Caco-2 (cell line): ENCODE measurements around the gene GSE1. TPM values are rescaled to one million over a fixed set of nuclear protein-coding genes. Genes with fewer than 3 reads are reported as not detected.

Experiments used
- BruUV-seq: library from RNA; stranded (reverse); fragments of 400-500 nt; replicated peaks from 2 replicates; lab custom pipeline; 2021; lab: Mats Ljungman, UMichigan
- CTCF ChIA-PET: fragments of 300-600 bp; sonication (Branson Sonifier 250); formaldehyde crosslinking; loops from one replicate; lab custom pipeline; 2022; ENCODE audit warnings: antibody characterized with exemption; lab: Charles Lee
- POLR2A ChIA-PET: fragments of 300-600 bp; sonication (Branson Sonifier 250); formaldehyde crosslinking; loops from one replicate; lab custom pipeline; 2022; ENCODE audit warnings: antibody characterized with exemption; lab: Charles Lee
- DNase-seq, 2 experiments: peaks; one replicate each; pipeline versions ENCODE4 v3.0.0 to v3.0.0-alpha.2; 2020 to 2022
- H3K27me3 ChIP-seq: replicated peaks from 2 replicates; pipeline ENCODE4 v1.6.0; 2011; ENCODE audit warnings: low read length; ENCODE audit not compliant: control insufficient read depth, insufficient read depth
- H3K36me3 ChIP-seq: 2 replicates; pipeline ENCODE4 v1.5.1; 2011; ENCODE audit warnings: low read length; ENCODE audit not compliant: control insufficient read depth, insufficient read depth
- H3K4me1 ChIP-seq: fragments of 250-450 bp; sonication (Bioruptor Pico); 2 replicates; pipeline ENCODE4 v1.5.1; 2020; ENCODE audit warnings: mild to moderate bottlenecking
- H3K4me3 ChIP-seq: 2 replicates; pipeline ENCODE4 v1.5.1; 2011; ENCODE audit warnings: low read depth, mild to moderate bottlenecking, control low read depth, low read length
- H3K9me3 ChIP-seq: fragments of 250-450 bp; sonication (Bioruptor Pico); 2 replicates; pipeline ENCODE4 v1.5.1; 2020; ENCODE audit warnings: mild to moderate bottlenecking, moderate library complexity
- H3K27ac Mint-ChIP-seq: one replicate; pipeline ENCODE4 v1.8.0; 2022; ENCODE audit warnings: mixed read lengths; ENCODE audit not compliant: unreplicated experiment
- H3K27me3 Mint-ChIP-seq: one replicate; pipeline ENCODE4 v1.8.0; 2022; ENCODE audit warnings: mixed read lengths; ENCODE audit not compliant: insufficient read depth, unreplicated experiment
- H3K36me3 Mint-ChIP-seq: one replicate; pipeline ENCODE4 v1.8.0; 2022; ENCODE audit warnings: mild to moderate bottlenecking, mixed read lengths; ENCODE audit not compliant: insufficient read depth, unreplicated experiment
- H3K4me1 Mint-ChIP-seq: one replicate; pipeline ENCODE4 v1.8.0; 2022; ENCODE audit warnings: low read depth, mixed read lengths; ENCODE audit not compliant: unreplicated experiment
- H3K4me3 Mint-ChIP-seq: one replicate; pipeline ENCODE4 v1.8.0; 2022; ENCODE audit warnings: mild to moderate bottlenecking, moderate library complexity, mixed read lengths; ENCODE audit not compliant: unreplicated experiment
- H3K9me3 Mint-ChIP-seq: one replicate; pipeline ENCODE4 v1.8.0; 2022; ENCODE audit warnings: mixed read lengths; ENCODE audit not compliant: unreplicated experiment
- intact Hi-C: fragments of 100-400 bp; cut with micrococcal nuclease; formaldehyde crosslinking; loops from one replicate; pipeline ENCODE4 v1.10.0; 2022; ENCODE audit not compliant: unreplicated experiment
- total RNA-seq: library from RNA; stranded (reverse); gene quantifications from 2 replicates; pipeline ENCODE4 v1.2.3, GENCODE V29; 2022
- TF ChIP-seq, protein P1 (sequence below), 2 experiments: fragments of 200-600 bp in 1 of 2; IDR thresholded peaks; 1 replicate in 1 of 2; 2 replicates in 1 of 2; pipeline versions ENCODE4 v1.5.1 to v1.8.0; 2011 to 2022; ENCODE audit warnings: antibody characterized with exemption in 1 of 2, control low read depth in 1 of 2, inconsistent platforms in 1 of 2, low read depth in 1 of 2, low read length in 1 of 2, mild to moderate bottlenecking in 1 of 2, moderate library complexity in 1 of 2; ENCODE audit not compliant: insufficient read depth in 1 of 2, severe bottlenecking in 1 of 2, unreplicated experiment in 1 of 2

GSE1 gene
- total RNA-seq, 1 experiment from 2014 or later: 142 TPM

DNA sequence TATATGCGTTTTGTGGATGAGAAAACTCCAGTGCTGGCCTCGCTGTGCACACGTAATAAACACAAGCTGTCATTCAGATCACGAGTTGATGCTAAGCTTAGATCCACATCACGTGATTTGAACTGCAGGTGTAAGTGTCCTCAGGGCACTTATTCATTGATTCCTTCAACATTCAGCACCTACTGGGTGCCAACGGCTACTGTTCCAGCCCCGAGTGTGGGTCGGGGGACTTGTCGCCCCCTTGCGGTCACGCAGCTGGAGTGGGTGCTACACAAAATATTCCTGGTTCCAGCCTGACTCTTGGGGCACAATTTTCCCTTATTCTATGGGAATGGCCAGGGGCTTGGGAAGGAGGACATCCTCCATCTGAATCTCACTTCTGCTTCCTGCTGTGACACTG is 105.6 kb downstream of the GSE1 start:
- BruUV-seq: no TSS peak
- TF ChIP-seq, protein P1, sequence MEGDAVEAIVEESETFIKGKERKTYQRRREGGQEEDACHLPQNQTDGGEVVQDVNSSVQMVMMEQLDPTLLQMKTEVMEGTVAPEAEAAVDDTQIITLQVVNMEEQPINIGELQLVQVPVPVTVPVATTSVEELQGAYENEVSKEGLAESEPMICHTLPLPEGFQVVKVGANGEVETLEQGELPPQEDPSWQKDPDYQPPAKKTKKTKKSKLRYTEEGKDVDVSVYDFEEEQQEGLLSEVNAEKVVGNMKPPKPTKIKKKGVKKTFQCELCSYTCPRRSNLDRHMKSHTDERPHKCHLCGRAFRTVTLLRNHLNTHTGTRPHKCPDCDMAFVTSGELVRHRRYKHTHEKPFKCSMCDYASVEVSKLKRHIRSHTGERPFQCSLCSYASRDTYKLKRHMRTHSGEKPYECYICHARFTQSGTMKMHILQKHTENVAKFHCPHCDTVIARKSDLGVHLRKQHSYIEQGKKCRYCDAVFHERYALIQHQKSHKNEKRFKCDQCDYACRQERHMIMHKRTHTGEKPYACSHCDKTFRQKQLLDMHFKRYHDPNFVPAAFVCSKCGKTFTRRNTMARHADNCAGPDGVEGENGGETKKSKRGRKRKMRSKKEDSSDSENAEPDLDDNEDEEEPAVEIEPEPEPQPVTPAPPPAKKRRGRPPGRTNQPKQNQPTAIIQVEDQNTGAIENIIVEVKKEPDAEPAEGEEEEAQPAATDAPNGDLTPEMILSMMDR (IDR thresholded peaks at IDR 0.05; ENCODE audit: insufficient read depth in 1 of 2, low read depth in 1 of 2, low read length in 1 of 2, severe bottlenecking in 1 of 2, unreplicated experiment in 1 of 2): peak; percentile 55 to 86
- Mint-ChIP-seq H3K36me3 (no peaks in the 10 kb centered on the region), H3K9me3 (no peaks in the 10 kb centered on the region), H3K4me1 (no peaks in the 10 kb centered on the region), H3K4me3 (no peak overlapping the region), H3K27ac (no peak overlapping the region), H3K27me3 (no peaks in the 10 kb centered on the region)
- no peaks in the 10 kb centered on the region for H3K9me3 ChIP-seq
- ChIA-PET CTCF (interaction anchor here (0.6 to 2.4 kb wide), 6 partner anchors 10 to 44 kb away, joined by 3 to 36 read pairs (median 4); partner anchors contain the start of gene GINS2), POLR2A (no interaction called here)
- H3K4me3 ChIP-seq: no peak overlapping the region
- intact Hi-C loops: loop anchor here (1.0 kb wide), 3 partner anchors 32 to 59 kb away; no protein-coding TSS in a partner anchor
- no peaks in the 10 kb centered on the region for H3K36me3 ChIP-seq
- DNase-seq: peak in 1 of 2 experiments; percentile 78
- H3K27me3 ChIP-seq: no peaks in the 10 kb centered on the region
- H3K4me1 ChIP-seq: no peaks in the 10 kb centered on the region

- Mint-ChIP-seq H3K36me3 (no peaks in the 10 kb centered on the region), H3K27me3 (no peaks in the 10 kb centered on the region), H3K4me1 (peaks cover 7% of the 10 kb centered on the region), H3K9me3 (no peaks in the 10 kb centered on the region), H3K4me3 (no peak overlapping the region), H3K27ac (no peak overlapping the region)
- Histone ChIP-seq H3K4me1 (peaks cover 9% of the 10 kb centered on the region), H3K4me3 (no peak overlapping the region), H3K36me3 (no peaks in the 10 kb centered on the region), H3K9me3 (no peaks in the 10 kb centered on the region; the same call in 1 of the 2 replicates), H3K27me3 (no peaks in the 10 kb centered on the region)
- BruUV-seq: no TSS peak
- CTCF ChIA-PET: interaction anchor here (0.6 to 2.4 kb wide), 7 partner anchors 17 to 297 kb away, joined by 3 to 36 read pairs (median 4); partner anchors contain the start of gene GINS2
- POLR2A ChIA-PET: no interaction called here
- DNase-seq: no peak
- intact Hi-C loops: no loop called here
- TF ChIP-seq, protein P1 (IDR thresholded peaks at IDR 0.05; ENCODE audit: insufficient read depth in 1 of 2, low read depth in 1 of 2, low read length in 1 of 2, severe bottlenecking in 1 of 2, unreplicated experiment in 1 of 2): no peak
Measured at GRCh38 chr16:85719605-85720301, 106.6 kb downstream of the GSE1 start.

GRCh38 chr16:85720302-85720637 is 107.1 kb downstream of the GSE1 start:
- H3K4me3 Mint-ChIP-seq: no peak overlapping the region
- ChIA-PET CTCF (interaction anchor here (0.6 to 0.8 kb wide), 5 partner anchors 16 to 297 kb away, joined by 3 to 4 read pairs (median 3); no protein-coding TSS in a partner anchor), POLR2A (no interaction called here)
- no peak overlapping the region for H3K27ac Mint-ChIP-seq
- peaks cover 11% of the 10 kb centered on the region for H3K4me1 ChIP-seq
- H3K9me3 ChIP-seq: peaks cover under 1% of the 10 kb centered on the region
- TF ChIP-seq, protein P1 (IDR thresholded peaks at IDR 0.05; ENCODE audit: insufficient read depth in 1 of 2, low read depth in 1 of 2, low read length in 1 of 2, severe bottlenecking in 1 of 2, unreplicated experiment in 1 of 2): no peak
- peaks cover 7% of the 10 kb centered on the region for H3K4me1 Mint-ChIP-seq
- intact Hi-C loops: no loop called here
- no peaks in the 10 kb centered on the region for H3K36me3 Mint-ChIP-seq
- BruUV-seq: no TSS peak
- no peaks in the 10 kb centered on the region for H3K27me3 Mint-ChIP-seq
- H3K9me3 Mint-ChIP-seq: no peaks in the 10 kb centered on the region
- H3K4me3 ChIP-seq: no peak overlapping the region
- no peaks in the 10 kb centered on the region for H3K36me3 ChIP-seq
- no peak for DNase-seq
- no peaks in the 10 kb centered on the region for H3K27me3 ChIP-seq
